NCI-H1092 (cell line): ENCODE measurements around the gene MLLT1.

Experiments
- DNase-seq: peaks from one replicate; lab custom pipeline; 2025; lab: John Stamatoyannopoulos, UW

MLLT1 gene

DNA sequence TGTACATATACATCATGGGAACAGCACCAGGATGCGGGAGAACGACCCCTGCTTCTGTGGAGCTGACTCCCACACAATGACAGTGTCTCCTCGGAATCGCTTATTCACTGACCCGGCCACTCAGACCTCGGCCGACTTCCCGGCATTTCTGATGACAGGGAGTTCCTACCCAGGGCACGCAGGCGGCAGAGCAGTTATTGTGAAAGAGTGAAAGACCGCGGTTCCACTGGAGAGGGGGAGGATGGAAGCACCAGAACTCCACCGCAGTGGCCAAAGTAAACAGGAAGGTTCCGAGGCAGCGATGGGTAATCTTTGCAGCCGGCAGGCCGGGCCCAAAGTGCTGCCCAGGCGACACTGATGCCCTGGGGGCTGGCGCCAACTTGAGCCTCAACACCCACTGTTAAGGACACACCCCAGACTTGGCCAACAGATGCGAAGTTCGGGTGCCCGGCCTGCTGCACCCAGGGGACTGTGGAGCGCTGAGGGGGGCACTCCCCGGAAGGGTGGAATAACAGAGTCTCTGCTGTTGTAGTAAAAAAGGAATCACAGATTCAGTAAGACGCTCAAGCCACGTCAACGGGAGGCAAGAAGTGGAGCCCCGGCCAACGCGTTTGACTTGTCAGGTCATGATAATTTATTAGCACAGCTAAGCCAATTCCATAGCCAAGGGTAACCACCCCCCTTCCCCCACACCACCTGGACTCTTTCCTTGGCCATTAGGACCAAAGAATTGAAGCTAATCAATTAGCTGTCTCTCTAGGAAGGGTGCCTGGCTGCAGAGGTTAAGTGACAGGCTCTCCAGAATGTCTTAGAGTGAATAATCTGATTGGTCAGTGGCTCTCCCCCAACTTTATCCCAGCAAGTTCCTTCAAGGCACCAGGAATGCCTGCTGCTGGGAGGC, 5.8 kb downstream of the MLLT1 start:
- no peak for DNase-seq

GRCh38 chr19:6272913-6273600, 6.7 kb downstream of the MLLT1 start:
- no peak for DNase-seq

DNA sequence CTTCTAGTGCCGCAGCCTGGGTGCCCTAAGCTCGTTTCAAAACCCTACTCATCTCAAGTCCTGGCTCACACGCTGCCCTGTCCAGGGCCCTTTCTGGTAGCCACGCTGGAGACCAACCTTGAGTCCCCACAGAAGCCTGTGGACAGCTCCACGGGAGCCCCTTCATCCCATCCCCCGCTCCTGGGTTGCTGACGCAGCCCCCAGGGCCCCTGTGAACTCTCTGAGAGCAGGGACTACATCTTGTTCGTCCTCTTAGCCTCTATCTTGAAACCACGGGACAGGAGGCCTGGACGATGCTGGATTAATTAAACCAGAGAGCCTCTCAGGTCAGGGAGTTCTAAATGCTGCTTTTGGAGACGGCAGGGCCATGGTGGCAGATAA, 7.4 kb downstream of the MLLT1 start:
- no peak for DNase-seq

- DNase-seq, result peak; percentile 72
Observed at GRCh38 chr19:6271721-6272410, 7.9 kb downstream of the MLLT1 start.

DNA sequence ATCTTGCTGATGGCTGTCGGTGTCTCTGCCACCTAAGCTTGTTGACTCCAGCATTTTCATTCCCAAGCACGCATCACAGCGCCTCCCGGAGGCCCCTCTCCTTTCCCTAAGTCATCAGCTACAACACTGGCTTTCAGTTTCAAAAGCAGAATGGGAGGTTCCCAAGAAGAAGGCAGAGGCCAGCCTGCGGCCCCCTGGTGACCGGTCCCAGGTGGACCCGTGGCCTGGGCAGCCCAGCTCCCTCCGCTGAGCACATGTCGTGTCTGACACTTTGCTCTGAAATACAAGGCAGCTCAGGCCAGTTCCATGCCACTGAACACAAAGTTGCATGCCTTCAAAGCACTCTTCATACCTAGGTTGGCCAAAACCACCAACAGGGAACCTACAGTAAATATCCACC, 8.5 kb downstream of the MLLT1 start:
- DNase-seq, result no peak

GRCh38 chr19:6270822-6271221, 9.0 kb downstream of the MLLT1 start:
- DNase-seq, result no peak

DNA sequence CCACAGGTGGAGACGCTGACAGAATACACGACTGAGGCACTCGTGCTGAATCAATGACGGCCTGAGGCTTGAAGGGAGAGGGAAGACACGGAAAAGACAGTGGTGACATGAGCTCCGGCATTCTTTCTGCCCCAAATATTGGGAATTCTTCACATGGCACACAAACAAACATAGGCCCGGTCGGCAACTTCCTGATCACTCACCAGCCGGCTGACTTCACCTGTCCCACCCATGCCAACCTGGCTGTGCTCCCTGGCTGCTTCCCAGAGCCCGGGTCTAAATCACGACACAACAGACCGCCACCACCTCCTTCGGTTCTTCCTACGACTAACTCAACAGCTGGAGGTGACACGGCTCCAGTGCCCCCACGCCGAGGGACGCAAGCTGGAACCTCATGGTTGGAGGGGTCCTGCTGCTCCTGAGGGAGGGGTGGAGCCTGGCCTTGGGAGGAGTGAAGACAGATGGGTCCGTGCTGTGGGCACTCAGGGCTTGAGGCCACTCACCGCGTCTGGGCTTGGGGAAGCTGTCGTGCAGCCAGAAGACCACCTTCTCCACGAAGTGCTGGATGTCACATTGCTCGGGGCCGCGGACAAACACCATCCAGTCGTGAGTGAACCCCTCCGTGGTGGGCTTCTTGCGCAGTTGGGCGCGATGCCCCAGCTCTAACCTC, 9.6 kb downstream of the MLLT1 start:
- DNase-seq, result no peak

- no peak for DNase-seq
Observed at GRCh38 chr19:6269101-6269886, 10.5 kb downstream of the MLLT1 start.

DNA sequence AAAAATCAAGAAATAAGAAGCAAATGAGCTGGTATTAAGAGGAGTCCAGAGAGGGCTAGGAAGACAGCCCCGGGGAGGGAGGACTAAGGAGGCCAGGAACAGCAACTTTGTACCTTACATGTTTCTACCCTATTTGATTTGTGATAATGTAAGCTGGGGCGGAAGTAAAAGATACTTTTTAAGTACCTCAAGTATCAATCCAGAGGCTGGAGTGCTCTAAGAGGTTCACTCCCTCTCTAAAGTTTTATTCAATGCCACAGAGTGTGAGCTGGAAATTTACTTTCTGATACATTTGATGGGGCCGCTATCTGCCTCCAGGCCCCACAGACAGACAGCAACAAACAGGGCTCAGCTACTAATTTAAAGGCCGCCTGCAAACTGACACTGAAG, 11.4 kb downstream of the MLLT1 start:
- no peak for DNase-seq

DNA sequence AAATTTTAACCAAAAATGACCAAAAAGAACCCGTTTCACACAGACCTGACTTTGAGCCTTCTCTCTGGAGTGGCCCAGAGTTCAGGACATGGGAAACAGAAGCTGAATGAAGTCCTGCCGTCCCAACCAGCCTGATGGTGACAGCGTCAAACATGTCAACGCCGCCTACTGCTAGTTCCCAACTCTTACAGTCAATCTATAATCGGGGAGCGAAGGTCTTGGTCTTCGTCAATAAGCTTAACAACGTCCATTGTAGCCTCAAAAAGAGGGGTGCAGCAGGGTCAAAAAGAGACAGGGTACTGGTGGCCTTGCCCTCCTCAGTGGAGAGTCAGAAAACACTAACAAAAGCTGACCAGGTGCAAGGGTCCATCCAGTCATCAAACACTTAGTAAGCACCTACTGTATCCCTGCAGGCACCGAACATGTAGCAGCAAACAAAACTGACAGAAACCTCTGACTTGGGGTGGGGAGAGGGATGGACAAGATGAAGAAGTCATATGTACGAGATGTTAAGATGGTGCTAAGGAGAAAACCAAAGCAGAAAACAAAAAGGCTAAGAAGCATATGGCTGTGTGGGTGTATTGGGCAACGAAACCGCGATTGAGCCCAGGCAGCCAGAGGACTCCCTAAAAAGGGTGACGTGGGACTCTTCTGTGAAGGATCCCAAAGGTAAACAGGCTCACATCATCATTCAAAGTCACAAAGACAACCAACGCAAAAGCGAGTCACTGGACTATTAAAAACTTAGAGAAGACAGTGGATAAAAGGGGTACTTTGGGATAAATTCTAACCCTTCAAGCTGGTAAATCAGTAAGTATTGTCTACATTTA, 12.0 kb downstream of the MLLT1 start:
- DNase-seq, result no peak

DNA sequence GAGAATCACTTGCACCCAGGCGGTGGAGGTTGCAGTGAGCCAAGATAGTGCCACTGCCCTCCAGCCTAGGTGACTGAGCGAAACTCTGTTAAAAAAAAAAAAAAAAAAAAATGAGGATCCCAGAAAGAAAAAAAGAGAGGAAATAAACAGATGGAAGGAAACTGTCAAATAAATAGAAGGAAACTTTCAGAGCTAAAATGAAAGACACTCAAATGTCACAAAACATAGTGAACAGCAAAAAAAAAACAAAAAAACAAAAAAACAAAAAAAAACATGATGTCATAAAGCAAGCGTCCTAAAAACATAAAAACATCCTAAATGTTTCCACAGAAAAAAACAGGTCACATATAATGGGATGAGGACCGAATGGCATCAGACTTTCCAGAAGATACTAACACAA, 15.0 kb downstream of the MLLT1 start:
- no peak for DNase-seq

- no peak for DNase-seq
Observed at GRCh38 chr19:6263735-6264444, 15.9 kb downstream of the MLLT1 start.

DNA sequence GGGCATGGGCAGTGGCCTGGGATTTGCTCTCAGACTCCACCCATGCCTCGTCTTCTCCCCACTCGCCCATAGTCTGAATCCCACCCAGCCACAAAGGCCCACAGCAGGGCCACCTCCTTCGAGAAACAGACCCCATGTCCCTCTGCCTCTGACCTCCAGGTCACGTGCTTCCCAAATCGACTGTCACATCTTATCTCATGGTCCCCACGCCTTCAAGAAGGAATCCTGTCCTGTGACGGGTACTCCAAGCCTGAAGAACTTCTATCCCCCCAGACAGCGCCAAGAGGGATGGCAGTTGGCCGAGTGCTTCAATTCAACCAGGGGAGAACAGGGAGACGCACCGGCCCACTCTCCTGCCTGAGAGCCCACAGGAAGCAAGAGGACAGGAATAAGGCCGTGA, 16.5 kb downstream of the MLLT1 start:
- no peak for DNase-seq

- no peak for DNase-seq
Observed at GRCh38 chr19:6262519-6262918, 17.3 kb downstream of the MLLT1 start.

- DNase-seq, result no peak
Observed at GRCh38 chr19:6261883-6262282, 17.9 kb downstream of the MLLT1 start.

DNA sequence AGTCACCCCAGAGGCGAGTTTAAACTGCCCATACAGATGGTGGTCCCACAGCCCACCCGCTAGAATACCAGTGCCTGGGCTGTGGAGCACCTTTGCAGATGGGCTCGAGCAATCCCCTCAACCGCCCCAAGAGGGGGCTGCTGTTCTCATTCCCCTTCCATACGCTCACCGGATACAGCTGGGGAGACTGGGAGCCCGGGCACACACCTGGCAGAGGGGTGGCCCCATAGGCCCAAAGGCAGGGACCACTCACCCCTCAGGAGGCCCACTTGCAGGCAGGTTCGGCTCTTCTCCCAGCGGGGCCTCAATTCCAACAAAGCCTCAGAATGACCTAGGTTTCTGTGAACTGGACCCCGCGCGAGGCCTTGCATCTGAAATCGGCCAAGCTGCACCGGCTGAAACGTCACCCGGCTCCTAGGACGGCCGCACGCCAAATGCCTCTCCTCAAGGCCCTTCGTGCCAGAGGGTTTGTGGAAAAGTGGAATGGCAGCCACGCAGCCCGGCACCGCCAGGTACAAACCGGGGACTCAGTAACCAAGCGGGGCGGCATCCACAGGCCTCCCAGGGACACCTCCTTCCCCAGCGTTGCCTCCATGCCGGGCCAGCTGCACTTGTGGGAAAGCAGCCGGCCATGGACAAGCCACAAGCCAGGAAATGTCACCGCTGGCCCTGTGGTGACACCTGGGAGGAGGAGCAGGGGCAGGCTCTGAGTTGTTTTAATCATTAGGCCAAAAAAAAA, 18.7 kb downstream of the MLLT1 start:
- no peak for DNase-seq

- no peak for DNase-seq
Observed at GRCh38 chr19:6260376-6260775, 19.4 kb downstream of the MLLT1 start.

GRCh38 chr19:6259312-6259861, 20.4 kb downstream of the MLLT1 start:
- DNase-seq, result no peak

- DNase-seq, result no peak
Observed at GRCh38 chr19:6258812-6259311, 20.9 kb downstream of the MLLT1 start.
